B cell (primary cell): ENCODE data around the gene ATP10B. TPM values are rescaled to one million over a fixed set of nuclear protein-coding genes. Genes with fewer than 3 reads are reported as not detected.

Experiments used
- ATAC-seq: fragments of 200-7000 bp; cut with Tn5 transposase; one replicate; pipeline ENCODE4 v1.10.0; 2021; ENCODE audit warnings: low read depth, mild to moderate bottlenecking, moderate number of reproducible peaks, moderate library complexity
- CTCF ChIA-PET: fragments of 350-600 bp; sonication (Branson Sonifier 250); formaldehyde crosslinking; loops from one replicate; lab custom pipeline; 2021; ENCODE audit warnings: antibody characterized with exemption, inconsistent platforms; lab: Charles Lee
- POLR2A ChIA-PET: fragments of 350-600 bp; sonication (Branson Sonifier 250); formaldehyde crosslinking; loops from one replicate; lab custom pipeline; 2021; ENCODE audit warnings: antibody characterized with exemption; lab: Charles Lee
- DNase-seq: peaks from one replicate; pipeline ENCODE4 v3.0.0; 2013
- H2AFZ ChIP-seq: 2 replicates; pipeline ENCODE4 v1.6.1; 2012; ENCODE audit warnings: mild to moderate bottlenecking, low read depth, low read length; ENCODE audit not compliant: insufficient read depth, poor library complexity, severe bottlenecking
- H3K27ac ChIP-seq, 2 donors: 1 replicate in 1 of 2; 2 replicates in 1 of 2; pipeline ENCODE4 v1.5.1; 2012 to 2013; ENCODE audit warnings: low read length in 2 of 2, mild to moderate bottlenecking in 2 of 2, moderate library complexity in 1 of 2
- H3K27me3 ChIP-seq, 4 experiments: fragments of 200-600 bp in 1 of 4; sonication (generic) in 1 of 4; replicated peaks in 1 of 4; 1 replicate in 2 of 4; 2 replicates in 2 of 4; pipeline versions ENCODE4 v1.6.1 to v1.7.0; 2013 to 2016; ENCODE audit warnings: low read length in 3 of 4, mild to moderate bottlenecking in 2 of 4, mixed read lengths in 1 of 4, moderate library complexity in 1 of 4; ENCODE audit not compliant: insufficient read depth in 4 of 4, control insufficient read depth in 3 of 4; ENCODE audit errors: control extremely low read depth in 1 of 4
- H3K36me3 ChIP-seq, 2 experiments: replicated peaks in 1 of 2; 1 replicate in 1 of 2; 2 replicates in 1 of 2; pipeline versions ENCODE4 v1.6.1 to v1.7.1; 2013; ENCODE audit warnings: low read length in 1 of 2; ENCODE audit not compliant: insufficient read depth in 2 of 2, control insufficient read depth in 1 of 2; ENCODE audit errors: control extremely low read depth in 1 of 2, extremely low read depth in 1 of 2
- H3K4me1 ChIP-seq, 2 donors: fragments of 200-600 bp in 1 of 2; sonication (generic) in 1 of 2; 1 replicate in 1 of 2; 2 replicates in 1 of 2; pipeline versions ENCODE4 v1.5.1 to v1.6.1; 2013 to 2017; ENCODE audit warnings: low read length in 2 of 2; ENCODE audit not compliant: control insufficient read depth in 2 of 2, insufficient read depth in 2 of 2
- H3K4me2 ChIP-seq: replicated peaks from 2 replicates; pipeline ENCODE3; 2012; ENCODE audit warnings: mild to moderate bottlenecking, low read depth, low read length; ENCODE audit not compliant: poor library complexity, severe bottlenecking
- H3K4me3 ChIP-seq, 5 experiments: fragments of 200-600 bp in 1 of 5; sonication (generic) in 1 of 5; 1 replicate in 3 of 5; 2 replicates in 2 of 5; pipeline versions ENCODE4 v1.5.1 to v1.7.0; 2011 to 2016; ENCODE audit warnings: low read length in 4 of 5, mild to moderate bottlenecking in 4 of 5, low read depth in 2 of 5, control low read depth in 1 of 5, moderate library complexity in 1 of 5; ENCODE audit not compliant: insufficient read depth in 1 of 5; ENCODE audit errors: control extremely low read depth in 1 of 5, extremely low read depth in 1 of 5
- H3K79me2 ChIP-seq: fragments of 200-600 bp; sonication (generic); one replicate; pipeline ENCODE4 v1.6.0; 2016; ENCODE audit warnings: low read length; ENCODE audit not compliant: control insufficient read depth, insufficient read depth
- H3K9ac ChIP-seq: fragments of 200-600 bp; sonication (generic); 2 replicates; pipeline ENCODE4 v1.6.1; 2017; ENCODE audit warnings: mild to moderate bottlenecking, low read length, moderate library complexity
- H3K9me3 ChIP-seq, 3 donors: one replicate each; pipeline versions ENCODE4 v1.6.1 to v1.7.1; 2013; ENCODE audit warnings: low read length in 2 of 3; ENCODE audit not compliant: control insufficient read depth in 2 of 3, insufficient read depth in 1 of 3; ENCODE audit errors: control extremely low read depth in 1 of 3
- H4K20me1 ChIP-seq: 2 replicates; pipeline ENCODE4 v1.6.0; 2012; ENCODE audit warnings: mild to moderate bottlenecking, low read length; ENCODE audit not compliant: insufficient read depth, control insufficient read depth, poor library complexity, severe bottlenecking
- H3K27ac Mint-ChIP-seq: one replicate; pipeline ENCODE4 v1.8.0; 2021; ENCODE audit warnings: mixed read lengths
- H3K27me3 Mint-ChIP-seq: one replicate; pipeline ENCODE4 v1.8.0; 2021; ENCODE audit warnings: mixed read lengths
- H3K4me1 Mint-ChIP-seq: one replicate; pipeline ENCODE4 v1.8.0; 2021; ENCODE audit warnings: mixed read lengths
- H3K4me3 Mint-ChIP-seq: one replicate; pipeline ENCODE4 v1.8.0; 2021; ENCODE audit warnings: mixed read lengths
- H3K9me3 Mint-ChIP-seq: one replicate; pipeline ENCODE4 v1.8.0; 2022; ENCODE audit warnings: mixed read lengths; ENCODE audit not compliant: insufficient read depth
- EZH2 ChIP-seq: IDR thresholded peaks from 2 replicates; pipeline ENCODE4 v1.6.1; 2012; ENCODE audit warnings: borderline replicate concordance, low read depth, mild to moderate bottlenecking, moderate library complexity, low read length; ENCODE audit not compliant: insufficient read depth, poor library complexity, severe bottlenecking
- WGBS: methylation state at CpG from one replicate; pipeline ENCODE4 v1.1.5; 2013; ENCODE audit warnings: missing lambda C conversion rate; ENCODE audit not compliant: insufficient coverage; 5-methylcytosine and 5-hydroxymethylcytosine counted together
- intact Hi-C: fragments of 100-400 bp; cut with micrococcal nuclease; formaldehyde crosslinking; loops from one replicate; pipeline ENCODE4 v1.10.0; 2022
- polyA plus RNA-seq: library from polyadenylated mRNA; depleted of rRNA; stranded (reverse); fragments of >200 nt; gene quantifications from 2 replicates; pipeline ENCODE4 v1.2.3, GENCODE V29; 2012
- total RNA-seq, 2 donors: library from RNA; stranded (reverse); fragments of 120-200 nt in 1 of 2; gene quantifications; 1 replicate in 1 of 2; 2 replicates in 1 of 2; pipeline versions ENCODE4 v1.2.3 to v1.2.4, GENCODE V29; 2013 to 2022
- TF ChIP-seq, protein P1 (sequence below): fragments of 200-600 bp; IDR thresholded peaks from one replicate; pipeline ENCODE4 v1.8.0; 2022; ENCODE audit warnings: antibody characterized with exemption, mild to moderate bottlenecking

Gene ATP10B
- total and polyA plus RNA-seq, 2 donors (not counting 1 experiment from before 2014, with no cell fraction given) = not detected

GRCh38 chr5:160567031-160567705 is 284.8 kb downstream of the ATP10B start:
- H3K9me3 ChIP-seq = no peaks in the 10 kb centered on the region
- Mint-ChIP-seq H3K9me3 (no peaks in the 10 kb centered on the region), H3K27me3 (no peaks in the 10 kb centered on the region), H3K4me3 (no peak overlapping the region), H3K27ac (no peak overlapping the region), H3K4me1 (no peaks in the 10 kb centered on the region)
- TF ChIP-seq, protein P1, sequence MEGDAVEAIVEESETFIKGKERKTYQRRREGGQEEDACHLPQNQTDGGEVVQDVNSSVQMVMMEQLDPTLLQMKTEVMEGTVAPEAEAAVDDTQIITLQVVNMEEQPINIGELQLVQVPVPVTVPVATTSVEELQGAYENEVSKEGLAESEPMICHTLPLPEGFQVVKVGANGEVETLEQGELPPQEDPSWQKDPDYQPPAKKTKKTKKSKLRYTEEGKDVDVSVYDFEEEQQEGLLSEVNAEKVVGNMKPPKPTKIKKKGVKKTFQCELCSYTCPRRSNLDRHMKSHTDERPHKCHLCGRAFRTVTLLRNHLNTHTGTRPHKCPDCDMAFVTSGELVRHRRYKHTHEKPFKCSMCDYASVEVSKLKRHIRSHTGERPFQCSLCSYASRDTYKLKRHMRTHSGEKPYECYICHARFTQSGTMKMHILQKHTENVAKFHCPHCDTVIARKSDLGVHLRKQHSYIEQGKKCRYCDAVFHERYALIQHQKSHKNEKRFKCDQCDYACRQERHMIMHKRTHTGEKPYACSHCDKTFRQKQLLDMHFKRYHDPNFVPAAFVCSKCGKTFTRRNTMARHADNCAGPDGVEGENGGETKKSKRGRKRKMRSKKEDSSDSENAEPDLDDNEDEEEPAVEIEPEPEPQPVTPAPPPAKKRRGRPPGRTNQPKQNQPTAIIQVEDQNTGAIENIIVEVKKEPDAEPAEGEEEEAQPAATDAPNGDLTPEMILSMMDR = no peak
- no peak for TF ChIP-seq EZH2
- H3K4me1 ChIP-seq = no peaks in the 10 kb centered on the region
- no peak overlapping the region for H3K4me3 ChIP-seq
- ATAC-seq (no peak), DNase-seq (no peak)
- no peak overlapping the region for H2AFZ ChIP-seq
- no peak overlapping the region for H3K4me2 ChIP-seq
- H3K36me3 ChIP-seq = no peaks in the 10 kb centered on the region
- H3K27me3 ChIP-seq = no peaks in the 10 kb centered on the region
- intact Hi-C loops = no loop called here
- ChIA-PET CTCF (no interaction called here), POLR2A (no interaction called here)
- no peaks in the 10 kb centered on the region for H3K79me2 ChIP-seq
- H3K27ac ChIP-seq = no peak overlapping the region
- H3K9ac ChIP-seq = no peak overlapping the region
- no peaks in the 10 kb centered on the region for H4K20me1 ChIP-seq
- WGBS = 50% methylated on average over 2 of the region's 4 CpGs

DNA sequence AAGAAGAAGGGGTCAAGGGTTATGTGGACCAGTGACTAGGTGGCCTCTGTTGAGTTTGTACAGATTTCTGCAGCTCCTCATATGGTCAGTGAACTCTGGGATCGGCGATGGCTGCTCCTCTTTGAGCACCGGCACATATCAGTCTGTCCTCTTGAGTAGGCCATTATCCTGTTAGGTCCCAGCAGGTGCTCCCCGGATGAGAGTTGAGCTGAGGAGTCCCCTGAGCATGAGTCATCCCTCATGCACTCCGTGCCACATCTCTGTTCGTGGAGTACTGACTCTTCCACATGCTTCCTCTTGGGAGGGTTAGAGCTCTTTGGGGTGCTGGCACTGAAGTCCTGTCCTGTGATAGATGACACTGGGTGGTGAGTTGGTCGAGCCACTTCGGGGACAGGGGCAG is 286.6 kb downstream of the ATP10B start:
- ChIA-PET POLR2A (no interaction called here), CTCF (no interaction called here)
- no peaks in the 10 kb centered on the region for H3K9me3 ChIP-seq
- no peak overlapping the region for H2AFZ ChIP-seq
- H3K4me1 ChIP-seq = no peaks in the 10 kb centered on the region
- intact Hi-C loops = no loop called here
- H3K9ac ChIP-seq = no peak overlapping the region
- H3K36me3 ChIP-seq = no peaks in the 10 kb centered on the region
- ATAC-seq (no peak), DNase-seq (no peak)
- H3K27ac Mint-ChIP-seq = no peak overlapping the region
- H3K4me3 ChIP-seq = no peak overlapping the region
- WGBS = 88% methylated on average over 8 of the region's 8 CpGs
- no peaks in the 10 kb centered on the region for H3K4me1 Mint-ChIP-seq
- H3K27me3 ChIP-seq = no peaks in the 10 kb centered on the region
- H3K4me2 ChIP-seq = no peak overlapping the region
- no peaks in the 10 kb centered on the region for H4K20me1 ChIP-seq
- no peaks in the 10 kb centered on the region for H3K79me2 ChIP-seq
- H3K4me3 Mint-ChIP-seq = no peak overlapping the region
- no peaks in the 10 kb centered on the region for H3K9me3 Mint-ChIP-seq
- H3K27me3 Mint-ChIP-seq = no peaks in the 10 kb centered on the region
- H3K27ac ChIP-seq = no peak overlapping the region
- TF ChIP-seq, protein P1 = no peak
- TF ChIP-seq EZH2 = no peak
